Cardiac muscle cell (in vitro differentiated cells and primary cell): ENCODE data around the gene TALDO1. TPM values are rescaled to one million over a fixed set of nuclear protein-coding genes. Genes with fewer than 3 reads are reported as not detected.

Experiments
- DNase-seq, 2 donors: peaks; one replicate each; pipeline versions ENCODE4 v3.0.0 to v3.0.0-alpha.2; 2010 to 2017; ENCODE audit warnings: low read depth in 1 of 2, low spot score in 1 of 2
- H3K27ac ChIP-seq: fragments of 200-600 bp; sonication (generic); 2 replicates; pipeline ENCODE4 v1.5.1; 2016
- H3K27me3 ChIP-seq: fragments of 200-600 bp; sonication (generic); 2 replicates; pipeline ENCODE4 v1.6.0; 2016; ENCODE audit warnings: control low read depth
- H3K36me3 ChIP-seq: fragments of 200-600 bp; sonication (generic); 2 replicates; pipeline ENCODE4 v1.5.1; 2016; ENCODE audit warnings: control low read depth
- H3K4me1 ChIP-seq: fragments of 200-600 bp; sonication (generic); 2 replicates; pipeline ENCODE4 v1.8.1; 2017; ENCODE audit warnings: low read depth, mild to moderate bottlenecking, mixed run types
- H3K4me3 ChIP-seq: fragments of 200-600 bp; sonication (generic); 2 replicates; pipeline ENCODE4 v1.5.1; 2016; ENCODE audit warnings: mild to moderate bottlenecking
- H3K9me3 ChIP-seq: fragments of 200-600 bp; sonication (generic); 2 replicates; pipeline ENCODE4 v1.5.1; 2017; ENCODE audit warnings: low read depth, mild to moderate bottlenecking, control low read depth
- polyA plus RNA-seq: library from polyadenylated mRNA; unstranded; fragments of >200 nt; fragmentation: Nextera tagmentation; extraction: Ambion mirVana; gene quantifications from 2 replicates; pipeline ENCODE4 v1.2.1, GENCODE V29; 2016
- total RNA-seq: library from RNA; depleted of rRNA; stranded (reverse); fragments of >200 nt; gene quantifications from 2 replicates; pipeline ENCODE4 v1.2.3, GENCODE V29; 2016
- TF ChIP-seq, protein P1 (sequence below): IDR thresholded peaks from 2 replicates; pipeline ENCODE4 v1.5.1; 2012; ENCODE audit warnings: low read depth, mild to moderate bottlenecking, low read length

The TALDO1 gene
- total and polyA plus RNA-seq, 2 experiments from 2014 or later = 144 to 174 TPM

- peak overlapping the region; percentile 79 for H3K4me3 ChIP-seq
- H3K27ac ChIP-seq = peak overlapping the region; percentile 58
- no peaks in the 10 kb centered on the region for H3K36me3 ChIP-seq
- no peak for DNase-seq
- no peaks in the 10 kb centered on the region for H3K27me3 ChIP-seq
- H3K9me3 ChIP-seq = no peaks in the 10 kb centered on the region
- peaks cover 15% of the 10 kb centered on the region for H3K4me1 ChIP-seq
- TF ChIP-seq, protein P1, sequence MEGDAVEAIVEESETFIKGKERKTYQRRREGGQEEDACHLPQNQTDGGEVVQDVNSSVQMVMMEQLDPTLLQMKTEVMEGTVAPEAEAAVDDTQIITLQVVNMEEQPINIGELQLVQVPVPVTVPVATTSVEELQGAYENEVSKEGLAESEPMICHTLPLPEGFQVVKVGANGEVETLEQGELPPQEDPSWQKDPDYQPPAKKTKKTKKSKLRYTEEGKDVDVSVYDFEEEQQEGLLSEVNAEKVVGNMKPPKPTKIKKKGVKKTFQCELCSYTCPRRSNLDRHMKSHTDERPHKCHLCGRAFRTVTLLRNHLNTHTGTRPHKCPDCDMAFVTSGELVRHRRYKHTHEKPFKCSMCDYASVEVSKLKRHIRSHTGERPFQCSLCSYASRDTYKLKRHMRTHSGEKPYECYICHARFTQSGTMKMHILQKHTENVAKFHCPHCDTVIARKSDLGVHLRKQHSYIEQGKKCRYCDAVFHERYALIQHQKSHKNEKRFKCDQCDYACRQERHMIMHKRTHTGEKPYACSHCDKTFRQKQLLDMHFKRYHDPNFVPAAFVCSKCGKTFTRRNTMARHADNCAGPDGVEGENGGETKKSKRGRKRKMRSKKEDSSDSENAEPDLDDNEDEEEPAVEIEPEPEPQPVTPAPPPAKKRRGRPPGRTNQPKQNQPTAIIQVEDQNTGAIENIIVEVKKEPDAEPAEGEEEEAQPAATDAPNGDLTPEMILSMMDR = no peak
Observed at GRCh38 chr11:796565-797295, 49.5 kb downstream of the TALDO1 start.

- Histone ChIP-seq H3K4me3 (peak overlapping the region; percentile 79), H3K27me3 (no peaks in the 10 kb centered on the region), H3K36me3 (no peaks in the 10 kb centered on the region), H3K4me1 (peaks cover 15% of the 10 kb centered on the region), H3K27ac (peak overlapping the region; percentile 58), H3K9me3 (no peaks in the 10 kb centered on the region)
- TF ChIP-seq, protein P1 = no peak
- DNase-seq = peak; percentile 77 to 79
Observed at GRCh38 chr11:797296-798092, 50.2 kb downstream of the TALDO1 start.

DNA sequence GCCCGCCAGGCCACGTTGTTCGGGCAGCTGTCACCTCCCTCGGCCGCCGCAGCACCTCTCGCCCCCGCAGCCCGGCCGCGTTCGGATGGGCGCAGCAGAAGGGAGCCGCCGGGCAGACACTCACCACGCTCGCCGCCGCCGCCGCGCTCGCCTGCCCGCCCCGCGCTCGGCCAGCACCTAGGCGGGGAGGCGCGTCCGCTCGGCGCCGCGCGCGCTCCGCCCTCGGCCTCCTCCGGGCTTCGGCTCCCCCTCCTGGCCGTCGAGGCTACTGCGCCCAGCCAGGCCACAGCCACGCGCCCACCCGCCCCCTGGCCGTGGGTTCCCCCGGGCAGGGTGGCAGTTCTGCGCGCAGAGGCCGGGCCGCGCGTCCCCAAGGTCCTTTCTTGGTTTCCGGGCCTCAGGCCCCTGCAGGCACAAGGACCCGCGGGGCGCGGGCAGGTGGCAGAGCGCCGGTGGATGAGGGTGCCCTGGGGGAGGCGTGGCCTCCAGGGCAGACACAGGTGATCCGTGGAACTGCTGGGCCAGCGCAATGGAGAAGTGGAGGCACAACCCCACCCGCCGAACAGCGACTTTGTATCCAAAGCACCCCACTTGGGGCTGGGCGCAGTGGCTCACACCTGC lies 50.9 kb downstream of the TALDO1 start, which contains the start of gene SLC25A22:
SLC25A22 (minus strand) TSS at position 189 of the 621 bp plus-strand sequence. CDS start 3,275 bp downstream, outside the sequence.
- TF ChIP-seq, protein P1 = peak; percentile 62
- DNase-seq = peak; percentile 81 to 91
- peaks cover 15% of the 10 kb centered on the region for H3K4me1 ChIP-seq
- no peaks in the 10 kb centered on the region for H3K27me3 ChIP-seq
- H3K9me3 ChIP-seq = no peaks in the 10 kb centered on the region
- H3K4me3 ChIP-seq = peak within 1 kb of the TSS; percentile 79
- peak within 1 kb of the TSS; percentile 58 for H3K27ac ChIP-seq
- H3K36me3 ChIP-seq = no peaks in the 10 kb centered on the region

DNA sequence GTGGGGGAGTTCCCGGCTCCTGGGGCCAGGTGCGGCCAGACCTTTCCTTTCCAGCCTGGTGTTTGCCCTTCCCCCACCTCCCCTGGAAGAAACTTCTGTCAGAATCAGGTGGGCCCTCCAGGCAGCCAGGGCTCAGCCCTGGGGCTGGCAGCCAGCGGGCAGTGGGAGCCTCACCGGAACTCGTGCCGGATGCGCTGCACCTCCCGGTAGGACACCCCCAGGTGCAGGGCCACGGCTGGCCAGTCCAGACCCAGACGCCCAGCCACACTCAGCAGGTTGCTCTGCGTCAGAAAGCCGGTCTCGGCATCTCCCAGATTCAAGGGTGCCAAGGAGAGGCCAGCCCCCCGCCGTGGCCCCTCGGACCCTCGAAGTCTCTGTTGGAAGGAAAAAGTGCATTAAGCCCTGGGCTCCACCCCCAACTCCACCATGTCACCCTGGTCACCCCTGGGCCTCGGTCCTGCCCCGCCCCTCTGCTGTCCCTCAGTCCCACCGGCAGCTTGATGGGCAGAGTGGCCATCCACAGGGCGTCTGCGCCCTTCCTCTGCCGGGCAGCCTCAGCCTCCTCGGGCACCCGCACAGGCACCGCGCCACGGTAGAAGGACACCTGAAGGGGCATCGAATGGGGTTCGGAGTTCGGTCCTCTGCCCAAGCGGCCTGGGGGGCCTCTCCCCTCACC lies 52.5 kb downstream of the TALDO1 start:
- no peaks in the 10 kb centered on the region for H3K9me3 ChIP-seq
- no peak for DNase-seq
- TF ChIP-seq, protein P1 = no peak
- H3K4me3 ChIP-seq = no peak overlapping the region
- H3K27ac ChIP-seq = no peak overlapping the region
- H3K36me3 ChIP-seq = no peaks in the 10 kb centered on the region
- peaks cover 19% of the 10 kb centered on the region for H3K4me1 ChIP-seq
- no peaks in the 10 kb centered on the region for H3K27me3 ChIP-seq

- Histone ChIP-seq H3K9me3 (no peaks in the 10 kb centered on the region), H3K4me3 (no peak overlapping the region), H3K36me3 (no peaks in the 10 kb centered on the region), H3K4me1 (peaks cover 19% of the 10 kb centered on the region), H3K27ac (no peak overlapping the region), H3K27me3 (no peaks in the 10 kb centered on the region)
- TF ChIP-seq, protein P1 = no peak
- DNase-seq = no peak
Observed at GRCh38 chr11:800473-800872, 53.2 kb downstream of the TALDO1 start.
